ENCODE measurements around the gene TPRN.
A peak's percentile ranks its signal among the peaks of the same experiment; 100 is the strongest.

TPRN gene

DNA sequence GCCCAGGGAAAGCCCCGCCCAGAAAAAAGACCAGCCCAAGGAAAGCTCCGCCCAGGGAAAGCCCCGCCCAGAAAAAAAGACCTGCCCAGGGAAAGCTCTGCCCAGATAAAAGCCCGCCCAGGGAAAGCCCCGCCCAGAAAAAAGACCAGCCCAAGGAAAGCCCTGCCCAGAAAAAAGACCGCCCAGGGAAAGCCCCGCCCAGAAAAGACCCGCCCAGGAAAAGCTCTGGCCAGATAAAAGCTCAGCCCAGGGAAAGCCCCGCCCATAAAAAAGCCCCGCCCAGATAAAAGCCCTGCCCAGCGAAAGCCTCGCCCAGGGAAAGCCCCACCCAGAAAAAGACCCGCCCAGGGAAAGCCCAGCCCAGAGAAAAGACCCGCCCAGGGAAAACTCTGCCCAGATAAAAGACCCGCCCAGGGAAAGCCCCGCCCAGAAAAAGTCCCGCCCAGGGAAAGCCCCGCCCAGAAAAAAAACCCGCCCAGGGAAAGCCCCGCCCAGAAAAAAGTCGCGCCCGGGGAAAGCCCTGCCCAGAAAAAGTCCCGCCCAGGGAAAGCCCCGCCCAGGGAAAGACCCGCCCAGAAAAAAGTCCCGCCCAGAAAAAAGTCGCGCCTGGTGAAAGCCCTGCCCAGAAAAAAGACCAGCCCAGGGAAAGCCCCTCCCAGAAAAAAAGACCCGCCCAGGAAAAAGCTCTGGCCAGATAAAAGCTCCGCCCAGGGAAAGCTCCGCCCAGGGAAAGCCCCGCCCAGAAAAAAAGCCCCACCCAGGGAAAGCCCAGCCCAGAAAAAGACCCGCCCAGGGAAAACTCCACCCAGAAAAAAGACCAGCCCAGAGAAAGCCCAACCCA, 49.7 kb downstream of the TPRN start:
- Histone ChIP-seq H3K36me3 (ENCODE audit: control insufficient read depth in 1 of 2, insufficient read depth in 2 of 2, low read depth in 1 of 2, low read length in 2 of 2) (no peaks in the 10 kb centered on the region), H2AK5ac (ENCODE audit: low read length, severe bottlenecking) (no peak overlapping the region), H3K27ac (ENCODE audit: low read length, poor library complexity, severe bottlenecking) (no peak overlapping the region), H4K8ac (ENCODE audit: low read length) (no peak overlapping the region), H3K9ac (ENCODE audit: low read length) (no peak overlapping the region), H2AFZ (ENCODE audit: low read depth, low read length) (no peak overlapping the region), H3K23ac (ENCODE audit: low read length in 2 of 2) (no peak overlapping the region), H2BK5ac (ENCODE audit: low read depth, low read length, poor library complexity, severe bottlenecking) (no peak overlapping the region), H3K14ac (ENCODE audit: low read length in 2 of 2) (no peak overlapping the region), H3K27me3 (ENCODE audit: control insufficient read depth in 1 of 2, insufficient read depth in 1 of 2, low read length in 2 of 2) (peaks cover 9 to 40% of the 10 kb centered on the region in 2 experiments), H3K4me1 (ENCODE audit: control insufficient read depth, insufficient read depth, low read depth, low read length) (peaks cover 5% of the 10 kb centered on the region), H3K9me3 (ENCODE audit: control insufficient read depth, low read length) (no peaks in the 10 kb centered on the region), H4K91ac (ENCODE audit: low read length) (no peak overlapping the region), H2BK15ac (ENCODE audit: low read depth, poor library complexity, severe bottlenecking) (no peak overlapping the region), H3K4ac (ENCODE audit: low read depth in 1 of 2, low read length in 2 of 2) (no peak overlapping the region), H3K4me2 (ENCODE audit: low read length, poor library complexity, severe bottlenecking) (no peak overlapping the region), H2BK12ac (ENCODE audit: low read length in 2 of 2) (no peak overlapping the region), H3K18ac (ENCODE audit: low read depth in 1 of 2, low read length in 2 of 2) (no peak overlapping the region), H3K79me1 (replicated peaks; ENCODE audit: low read length, poor library complexity, severe bottlenecking) (no peaks in the 10 kb centered on the region), H3K4me3 (ENCODE audit: insufficient read depth in 1 of 2, low read depth in 1 of 2, low read length in 2 of 2) (no peak overlapping the region), H2BK120ac (ENCODE audit: low read depth, low read length) (no peak overlapping the region)
- DNase-seq, result peak; percentile 39
- WGBS, result 48% methylated on average over 34 of the region's 34 CpGs

DNA sequence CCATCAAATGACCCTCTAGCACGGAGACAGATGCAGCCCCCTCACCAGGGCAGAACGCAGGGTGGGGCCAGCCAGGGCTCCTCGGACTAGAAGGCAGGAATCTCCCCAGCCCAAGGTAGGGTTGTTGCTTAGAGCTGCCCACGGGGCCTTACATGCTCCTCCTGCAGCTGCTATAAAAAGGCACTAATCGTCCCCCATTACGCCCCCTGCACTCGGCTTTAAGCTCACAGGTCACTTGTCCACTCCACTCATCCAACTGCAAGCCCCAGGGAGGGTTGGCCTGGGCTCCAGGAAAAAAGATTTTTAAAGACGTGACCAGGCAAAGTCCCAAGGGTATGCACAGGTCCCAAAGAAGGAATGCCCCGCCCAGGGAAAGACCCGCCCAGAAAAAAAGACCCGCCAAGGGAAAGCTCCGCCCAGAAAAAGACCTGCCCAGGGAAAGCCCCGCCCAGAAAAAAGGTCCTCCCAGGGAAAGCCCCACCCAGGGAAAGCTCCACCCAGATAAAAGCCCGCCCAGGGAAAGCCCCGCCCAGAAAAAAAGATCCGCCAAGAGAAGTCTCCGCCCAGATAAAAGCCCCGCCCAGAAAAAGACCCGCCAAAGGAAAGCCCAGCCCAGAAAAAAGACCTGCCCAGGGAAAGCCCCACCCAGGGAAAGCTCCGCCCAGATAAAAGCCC, 50.5 kb downstream of the TPRN start:
- Histone ChIP-seq H3K36me3 (ENCODE audit: control insufficient read depth in 1 of 2, insufficient read depth in 2 of 2, low read depth in 1 of 2, low read length in 2 of 2) (no peaks in the 10 kb centered on the region), H2BK15ac (ENCODE audit: low read depth, poor library complexity, severe bottlenecking) (no peak overlapping the region), H3K14ac (ENCODE audit: low read length in 2 of 2) (no peak overlapping the region), H3K4me3 (ENCODE audit: insufficient read depth in 1 of 2, low read depth in 1 of 2, low read length in 2 of 2) (no peak overlapping the region), H4K8ac (ENCODE audit: low read length) (no peak overlapping the region), H2AK5ac (ENCODE audit: low read length, severe bottlenecking) (no peak overlapping the region), H3K9me3 (ENCODE audit: control insufficient read depth, low read length) (no peaks in the 10 kb centered on the region), H3K4me1 (ENCODE audit: control insufficient read depth, insufficient read depth, low read depth, low read length) (peaks cover 8% of the 10 kb centered on the region), H3K9ac (ENCODE audit: low read length) (no peak overlapping the region), H3K4me2 (ENCODE audit: low read length, poor library complexity, severe bottlenecking) (no peak overlapping the region), H2BK5ac (ENCODE audit: low read depth, low read length, poor library complexity, severe bottlenecking) (no peak overlapping the region), H2BK120ac (ENCODE audit: low read depth, low read length) (no peak overlapping the region), H2BK12ac (ENCODE audit: low read length in 2 of 2) (no peak overlapping the region), H4K91ac (ENCODE audit: low read length) (no peak overlapping the region), H3K23ac (ENCODE audit: low read length in 2 of 2) (no peak overlapping the region), H3K27me3 (ENCODE audit: control insufficient read depth in 1 of 2, insufficient read depth in 1 of 2, low read length in 2 of 2) (peaks cover 2 to 35% of the 10 kb centered on the region in 2 experiments), H3K4ac (ENCODE audit: low read depth in 1 of 2, low read length in 2 of 2) (no peak overlapping the region), H3K27ac (ENCODE audit: low read length, poor library complexity, severe bottlenecking) (no peak overlapping the region), H3K79me1 (replicated peaks; ENCODE audit: low read length, poor library complexity, severe bottlenecking) (no peaks in the 10 kb centered on the region), H3K18ac (ENCODE audit: low read depth in 1 of 2, low read length in 2 of 2) (no peak overlapping the region), H2AFZ (ENCODE audit: low read depth, low read length) (no peak overlapping the region)
- 73% methylated on average over 20 of the region's 20 CpGs for WGBS
- no peak for DNase-seq

DNA sequence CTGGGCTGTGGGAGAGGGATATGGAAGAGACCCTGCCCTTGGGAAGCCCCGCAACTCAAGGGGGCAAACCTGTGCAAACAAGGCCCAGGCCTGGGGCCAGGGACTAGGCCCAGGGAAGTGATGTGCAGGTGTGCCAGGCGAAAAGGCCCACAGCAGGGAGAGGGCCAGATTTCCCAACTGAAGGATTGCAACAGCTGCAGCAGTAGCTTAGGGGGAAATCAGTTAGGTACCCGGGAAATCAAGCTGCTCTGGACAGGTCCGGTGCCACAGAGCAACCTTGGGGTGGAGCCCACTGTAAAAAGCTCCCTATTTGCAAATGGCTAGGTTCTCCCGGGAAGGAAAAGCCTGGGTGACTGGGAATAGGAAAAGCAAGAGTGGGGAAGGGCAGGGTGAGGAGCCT, 51.2 kb downstream of the TPRN start:
- Histone ChIP-seq H3K79me1 (replicated peaks; ENCODE audit: low read length, poor library complexity, severe bottlenecking) (no peaks in the 10 kb centered on the region), H3K4ac (ENCODE audit: low read depth in 1 of 2, low read length in 2 of 2) (no peak overlapping the region), H2BK15ac (ENCODE audit: low read depth, poor library complexity, severe bottlenecking) (no peak overlapping the region), H2BK5ac (ENCODE audit: low read depth, low read length, poor library complexity, severe bottlenecking) (no peak overlapping the region), H3K36me3 (ENCODE audit: control insufficient read depth in 1 of 2, insufficient read depth in 2 of 2, low read depth in 1 of 2, low read length in 2 of 2) (no peaks in the 10 kb centered on the region), H2AFZ (ENCODE audit: low read depth, low read length) (no peak overlapping the region), H3K27me3 (ENCODE audit: control insufficient read depth in 1 of 2, insufficient read depth in 1 of 2, low read length in 2 of 2) (peaks cover 0 to 29% of the 10 kb centered on the region in 2 experiments), H2BK120ac (ENCODE audit: low read depth, low read length) (no peak overlapping the region), H3K27ac (ENCODE audit: low read length, poor library complexity, severe bottlenecking) (no peak overlapping the region), H3K18ac (ENCODE audit: low read depth in 1 of 2, low read length in 2 of 2) (no peak overlapping the region), H3K4me1 (ENCODE audit: control insufficient read depth, insufficient read depth, low read depth, low read length) (peaks cover 8% of the 10 kb centered on the region), H3K4me2 (ENCODE audit: low read length, poor library complexity, severe bottlenecking) (no peak overlapping the region), H2AK5ac (ENCODE audit: low read length, severe bottlenecking) (no peak overlapping the region), H3K9ac (ENCODE audit: low read length) (no peak overlapping the region), H4K91ac (ENCODE audit: low read length) (no peak overlapping the region), H3K9me3 (ENCODE audit: control insufficient read depth, low read length) (no peaks in the 10 kb centered on the region), H4K8ac (ENCODE audit: low read length) (no peak overlapping the region), H2BK12ac (ENCODE audit: low read length in 2 of 2) (no peak overlapping the region), H3K23ac (ENCODE audit: low read length in 2 of 2) (no peak overlapping the region), H3K14ac (ENCODE audit: low read length in 2 of 2) (no peak overlapping the region), H3K4me3 (ENCODE audit: insufficient read depth in 1 of 2, low read depth in 1 of 2, low read length in 2 of 2) (no peak overlapping the region)
- DNase-seq, result no peak
- 88% methylated on average over 5 of the region's 5 CpGs for WGBS

DNA sequence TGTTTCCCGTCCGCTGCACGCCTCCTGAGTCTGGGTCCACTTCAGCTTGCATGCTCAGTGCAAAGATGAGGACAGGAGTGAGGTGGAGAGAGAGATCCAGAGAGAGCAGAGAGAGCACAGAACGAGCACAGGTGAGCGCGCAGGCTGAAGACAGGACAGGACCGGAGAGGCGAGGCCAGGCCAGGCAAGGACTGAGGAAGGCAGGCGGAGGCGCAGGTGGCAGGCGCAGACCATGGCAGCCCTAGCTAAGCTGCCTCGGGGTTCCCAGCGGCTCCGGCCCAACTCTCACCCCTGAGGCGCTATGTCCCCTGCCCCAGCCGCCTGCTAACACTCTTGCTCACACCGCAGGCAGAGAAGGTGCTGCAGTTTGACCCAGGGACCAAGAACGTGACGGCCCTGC, 51.9 kb downstream of the TPRN start:
- H3K9me3 ChIP-seq (ENCODE audit: control insufficient read depth, low read length), result no peaks in the 10 kb centered on the region
- H4K91ac ChIP-seq (ENCODE audit: low read length), result no peak overlapping the region
- H2BK15ac ChIP-seq (ENCODE audit: low read depth, poor library complexity, severe bottlenecking), result no peak overlapping the region
- no peak overlapping the region for H2BK5ac ChIP-seq (ENCODE audit: low read depth, low read length, poor library complexity, severe bottlenecking)
- no peak for DNase-seq
- no peak overlapping the region for H2BK12ac ChIP-seq (ENCODE audit: low read length in 2 of 2)
- no peak overlapping the region for H3K4me3 ChIP-seq (ENCODE audit: insufficient read depth in 1 of 2, low read depth in 1 of 2, low read length in 2 of 2)
- no peak overlapping the region for H3K27ac ChIP-seq (ENCODE audit: low read length, poor library complexity, severe bottlenecking)
- no peaks in the 10 kb centered on the region for H3K79me1 ChIP-seq (replicated peaks; ENCODE audit: low read length, poor library complexity, severe bottlenecking)
- H3K18ac ChIP-seq (ENCODE audit: low read depth in 1 of 2, low read length in 2 of 2), result no peak overlapping the region
- H2AFZ ChIP-seq (ENCODE audit: low read depth, low read length), result no peak overlapping the region
- 88% methylated on average over 19 of the region's 19 CpGs for WGBS
- H4K8ac ChIP-seq (ENCODE audit: low read length), result no peak overlapping the region
- H3K4ac ChIP-seq (ENCODE audit: low read depth in 1 of 2, low read length in 2 of 2), result no peak overlapping the region
- H3K14ac ChIP-seq (ENCODE audit: low read length in 2 of 2), result no peak overlapping the region
- peaks cover 8% of the 10 kb centered on the region for H3K4me1 ChIP-seq (ENCODE audit: control insufficient read depth, insufficient read depth, low read depth, low read length)
- H3K23ac ChIP-seq (ENCODE audit: low read length in 2 of 2), result no peak overlapping the region
- no peak overlapping the region for H2AK5ac ChIP-seq (ENCODE audit: low read length, severe bottlenecking)
- H2BK120ac ChIP-seq (ENCODE audit: low read depth, low read length), result no peak overlapping the region
- H3K36me3 ChIP-seq (ENCODE audit: control insufficient read depth in 1 of 2, insufficient read depth in 2 of 2, low read depth in 1 of 2, low read length in 2 of 2), result no peaks in the 10 kb centered on the region
- H3K9ac ChIP-seq (ENCODE audit: low read length), result no peak overlapping the region
- no peak overlapping the region for H3K4me2 ChIP-seq (ENCODE audit: low read length, poor library complexity, severe bottlenecking)
- H3K27me3 ChIP-seq (ENCODE audit: control insufficient read depth in 1 of 2, insufficient read depth in 1 of 2, low read length in 2 of 2), result peaks cover 0 to 31% of the 10 kb centered on the region in 2 experiments
